GM10266 (cell line): ENCODE measurements around the gene MAML1.
"Not testable (repeated sequence)": the region's sequence is repeated elsewhere in the genome, so short reads cannot be mapped to it uniquely, and the experiment has no call there.

Experiments
- DNase-seq: peaks from one replicate; pipeline ENCODE4 v3.0.0; 2012; ENCODE audit errors: extremely low spot score
- TF ChIP-seq, protein P1 (sequence below): IDR thresholded peaks from 2 replicates; pipeline ENCODE4 v1.5.1; 2012; ENCODE audit warnings: mild to moderate bottlenecking, low read depth; ENCODE audit not compliant: control insufficient read depth, insufficient read depth; ENCODE audit errors: missing control alignments

The MAML1 gene

DNA sequence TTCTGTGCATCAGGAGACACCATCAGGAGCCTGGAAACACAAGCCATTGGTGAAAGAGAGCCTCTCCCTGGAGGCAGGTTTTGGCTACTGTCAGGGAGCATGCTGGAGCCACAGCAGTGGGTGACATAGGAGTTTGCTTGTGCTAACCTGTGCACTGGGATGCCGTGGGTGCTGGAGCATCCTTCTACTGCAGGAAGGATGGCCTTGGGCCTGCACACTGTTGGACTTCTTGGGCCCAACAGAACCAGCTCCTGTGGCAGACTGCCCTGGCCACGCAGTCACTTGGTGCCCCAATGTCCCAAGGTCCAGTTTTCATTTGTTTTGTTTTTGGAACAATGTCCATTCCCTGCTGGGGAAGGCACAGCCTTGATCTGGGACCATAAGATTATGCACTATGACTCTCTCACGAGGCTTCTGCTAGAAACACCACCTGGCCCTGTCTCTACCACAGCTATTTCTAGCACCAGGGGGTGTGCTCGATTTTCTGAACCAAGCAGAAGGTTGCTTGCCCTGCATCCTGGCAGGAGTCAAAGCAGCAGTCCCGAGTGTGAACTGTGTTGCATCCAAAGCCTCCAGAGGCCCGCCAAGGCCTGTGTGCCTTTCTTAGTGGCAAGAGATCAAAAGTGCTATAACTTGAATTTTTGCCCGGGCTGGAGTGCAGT lies 55.7 kb downstream of the MAML1 start:
- TF ChIP-seq, protein P1, sequence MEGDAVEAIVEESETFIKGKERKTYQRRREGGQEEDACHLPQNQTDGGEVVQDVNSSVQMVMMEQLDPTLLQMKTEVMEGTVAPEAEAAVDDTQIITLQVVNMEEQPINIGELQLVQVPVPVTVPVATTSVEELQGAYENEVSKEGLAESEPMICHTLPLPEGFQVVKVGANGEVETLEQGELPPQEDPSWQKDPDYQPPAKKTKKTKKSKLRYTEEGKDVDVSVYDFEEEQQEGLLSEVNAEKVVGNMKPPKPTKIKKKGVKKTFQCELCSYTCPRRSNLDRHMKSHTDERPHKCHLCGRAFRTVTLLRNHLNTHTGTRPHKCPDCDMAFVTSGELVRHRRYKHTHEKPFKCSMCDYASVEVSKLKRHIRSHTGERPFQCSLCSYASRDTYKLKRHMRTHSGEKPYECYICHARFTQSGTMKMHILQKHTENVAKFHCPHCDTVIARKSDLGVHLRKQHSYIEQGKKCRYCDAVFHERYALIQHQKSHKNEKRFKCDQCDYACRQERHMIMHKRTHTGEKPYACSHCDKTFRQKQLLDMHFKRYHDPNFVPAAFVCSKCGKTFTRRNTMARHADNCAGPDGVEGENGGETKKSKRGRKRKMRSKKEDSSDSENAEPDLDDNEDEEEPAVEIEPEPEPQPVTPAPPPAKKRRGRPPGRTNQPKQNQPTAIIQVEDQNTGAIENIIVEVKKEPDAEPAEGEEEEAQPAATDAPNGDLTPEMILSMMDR: no peak
- peak; percentile 17 for DNase-seq

DNA sequence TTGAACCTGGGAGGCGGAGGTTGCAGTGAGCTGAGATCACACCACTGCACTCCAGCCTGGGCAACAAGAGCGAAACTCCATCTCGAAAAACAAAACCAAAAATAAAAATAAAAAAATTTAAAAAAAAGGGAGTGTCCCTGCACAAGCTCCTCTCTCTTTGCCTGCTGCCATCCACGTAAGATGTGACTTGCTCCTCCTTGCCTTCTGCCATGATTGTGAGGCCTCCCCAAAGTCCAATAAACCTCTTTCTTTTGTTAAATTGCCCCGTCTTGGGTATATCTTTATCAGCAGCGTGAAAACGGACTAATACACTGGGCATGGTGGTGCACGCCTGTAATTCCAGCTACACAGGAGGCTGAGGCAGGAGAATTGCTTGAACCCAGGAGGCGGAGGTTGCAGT lies 56.7 kb downstream of the MAML1 start:
- not testable (repeated sequence) for DNase-seq

DNA sequence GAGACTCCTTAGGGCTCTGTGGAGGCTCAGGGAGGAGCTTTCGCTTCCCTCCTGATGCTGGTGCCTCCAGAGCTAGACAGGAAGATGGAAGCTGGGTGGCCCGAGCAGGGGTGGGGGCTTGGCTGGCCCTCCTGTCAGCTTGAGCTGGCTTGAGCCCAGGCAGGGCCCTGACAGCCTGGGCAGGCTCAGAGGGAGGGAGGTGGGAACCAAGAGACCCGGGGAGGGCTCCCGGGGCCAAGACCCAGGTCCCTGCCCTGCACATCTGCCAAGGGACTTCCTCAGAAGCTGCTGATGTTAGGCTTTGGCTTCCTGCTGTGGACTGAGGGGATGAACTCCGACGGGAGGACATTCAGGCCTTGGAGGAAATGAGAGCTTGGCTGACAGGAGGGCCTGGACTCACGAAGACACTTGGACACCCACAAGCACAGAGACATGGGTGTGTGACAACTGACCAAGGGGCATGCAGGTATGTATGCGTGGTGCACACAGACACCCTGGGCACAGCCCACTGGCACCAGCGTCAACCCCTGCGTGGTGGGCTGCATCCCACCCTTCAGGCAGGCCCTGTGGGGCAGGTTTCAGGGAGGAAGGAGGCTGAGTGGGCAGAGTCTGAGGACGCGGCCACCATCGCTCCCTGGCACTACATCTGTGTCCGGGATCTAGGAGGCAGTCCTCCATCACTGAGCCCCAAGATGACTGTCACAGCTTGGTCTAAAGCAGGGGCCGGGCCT lies 59.4 kb downstream of the MAML1 start:
- DNase-seq: no peak
- TF ChIP-seq, protein P1: no peak

DNA sequence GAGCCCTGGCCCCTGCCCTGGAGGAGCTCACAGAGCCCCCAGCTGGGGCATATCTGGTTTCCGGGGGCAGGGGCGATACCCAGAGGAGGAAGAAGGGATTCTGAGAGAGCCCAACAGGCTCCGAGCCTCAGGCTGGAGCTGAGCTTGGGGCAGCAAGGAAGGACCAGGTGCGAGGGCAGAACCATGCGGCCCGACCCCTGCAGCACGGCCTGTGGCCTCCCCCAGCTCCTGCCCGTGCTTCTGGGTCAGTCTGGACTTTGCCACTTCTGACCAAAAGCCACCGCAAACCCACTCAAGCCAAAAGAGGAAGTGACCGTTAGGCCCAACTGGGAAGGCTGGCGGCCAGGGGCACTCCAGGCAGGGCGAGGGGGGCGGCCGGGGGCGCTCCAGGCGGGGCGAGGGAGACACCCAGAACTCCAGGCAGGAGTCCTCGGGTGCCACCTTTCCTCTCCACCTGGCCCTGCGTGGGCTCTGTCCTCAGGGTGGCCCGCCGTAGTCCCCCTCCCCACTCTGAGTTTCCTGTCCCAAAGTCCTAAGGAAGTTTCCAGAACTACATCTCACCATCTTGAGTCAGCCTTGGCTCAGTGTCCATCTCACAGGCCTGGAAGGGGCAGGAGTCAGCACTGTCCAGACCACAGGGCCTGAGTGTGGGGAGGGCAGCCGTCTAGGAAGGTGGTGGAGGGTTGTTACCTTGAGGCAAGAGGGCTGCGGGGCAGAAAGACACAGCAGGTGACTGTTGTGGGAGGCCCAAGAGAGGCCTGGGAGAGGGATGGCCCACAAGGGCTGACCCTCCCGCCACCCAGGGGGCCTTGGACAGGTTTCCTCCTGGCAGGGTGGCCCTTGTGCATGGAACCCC lies 60.2 kb downstream of the MAML1 start:
- no peak for DNase-seq
- TF ChIP-seq, protein P1: no peak

DNA sequence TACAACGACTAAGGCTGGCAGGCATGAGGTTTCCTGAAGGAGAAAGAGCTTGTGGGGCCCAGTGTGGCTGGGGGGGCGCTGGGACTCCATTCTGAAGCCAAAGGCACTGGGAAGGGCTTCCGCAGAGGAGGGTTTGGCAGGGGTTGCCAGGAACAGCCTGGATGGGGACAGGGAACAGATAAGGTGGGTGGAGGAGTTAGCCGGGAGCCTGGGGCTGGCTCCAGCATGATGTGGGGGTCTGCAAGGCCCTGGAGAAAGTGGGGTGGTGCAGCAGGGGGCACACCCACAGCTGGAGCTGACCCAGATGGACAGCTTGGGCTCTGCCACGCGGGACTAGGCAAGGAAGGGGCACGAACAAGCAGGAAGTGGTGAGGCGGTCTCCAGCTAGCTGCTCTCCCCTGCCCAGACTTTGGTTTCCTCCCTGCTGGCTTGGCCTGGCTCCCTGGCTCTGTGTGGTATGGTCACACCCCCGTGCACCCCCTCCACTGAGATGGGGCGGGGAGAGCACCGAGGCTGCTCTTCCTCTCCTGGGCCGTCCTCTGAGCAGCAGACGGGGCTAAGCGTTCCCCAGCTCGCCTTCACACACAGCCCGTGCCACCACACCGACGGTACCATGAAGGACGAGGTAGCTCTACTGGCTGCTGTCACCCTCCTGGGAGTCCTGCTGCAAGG lies 61.0 kb downstream of the MAML1 start, which contains the start of gene LTC4S:
Gene LTC4S, plus strand, starts transcription at position 519 of the 672 bp plus-strand sequence. Its CDS starts 95 bp downstream, at position 614.
- TF ChIP-seq, protein P1: no peak
- peak; percentile 51 for DNase-seq

DNA sequence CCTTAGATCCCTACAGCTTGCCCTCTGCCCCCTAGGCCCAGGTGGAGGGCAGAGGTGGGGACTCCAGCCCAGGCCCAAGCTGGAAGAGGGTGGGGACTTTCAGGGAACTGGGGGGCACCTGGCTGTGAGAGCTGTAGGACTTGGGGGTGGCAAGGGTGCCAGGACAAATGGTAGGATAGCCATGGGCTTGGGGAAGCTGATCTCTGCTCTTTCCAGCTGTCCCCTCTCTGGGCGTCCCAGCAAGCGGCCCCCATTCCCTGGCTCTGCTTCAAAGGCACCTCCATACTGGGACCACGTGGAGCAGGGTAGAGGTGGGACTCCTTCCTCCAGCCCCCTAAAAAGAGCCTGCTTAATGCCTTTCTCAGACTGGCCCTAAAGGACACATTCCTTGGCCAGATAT lies 61.5 kb downstream of the MAML1 start:
- TF ChIP-seq, protein P1: no peak

DNA sequence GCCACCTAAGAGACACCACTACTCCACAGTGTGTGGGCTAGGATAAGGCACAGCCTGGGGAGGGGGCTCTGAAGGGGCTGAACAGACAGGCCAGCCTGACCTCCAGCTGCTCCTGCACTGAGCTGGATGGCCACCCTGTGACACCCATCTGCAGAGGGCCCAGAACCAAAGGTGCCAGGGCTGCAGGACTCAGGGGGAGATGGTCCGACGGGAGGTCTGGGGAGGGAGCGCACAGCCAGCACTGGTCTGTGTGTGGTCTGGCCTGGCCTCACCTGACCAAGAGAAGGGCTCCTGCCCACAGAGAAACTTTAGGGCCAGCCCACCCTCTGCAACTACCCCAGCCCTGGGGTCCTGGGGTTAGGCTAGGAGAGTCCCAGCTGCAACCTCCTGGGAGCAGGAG lies 62.0 kb downstream of the MAML1 start:
- no peak for DNase-seq
- TF ChIP-seq, protein P1: no peak

More for the DNA sequence above, 61.5 kb downstream of the MAML1 start:
- no peak for DNase-seq
